SK-N-SH (cell line): Measurements from ENCODE around the gene CACNG5. TPM values are rescaled to one million over a fixed set of nuclear protein-coding genes. Genes with fewer than 3 reads are reported as not detected.

Experiments
- CTCF ChIA-PET: fragments of 300-600, 350-600 bp; formaldehyde crosslinking; extraction: SDS; loops from one replicate; lab custom pipeline; 2021; lab: Yijun Ruan, JAX
- POLR2A ChIA-PET: fragments of 350-600 bp; sonication (Branson Sonifier 250); formaldehyde crosslinking; extraction: SDS; loops from one replicate; lab custom pipeline; 2020; ENCODE audit warnings: antibody characterized with exemption, inconsistent platforms; lab: Yijun Ruan, JAX
- DNase-seq: peaks from one replicate; pipeline ENCODE4 v3.0.0; 2012
- H2AFZ ChIP-seq: fragments of 200-600 bp; sonication (generic); 2 replicates; pipeline ENCODE4 v1.8.1; 2016; ENCODE audit warnings: antibody characterized with exemption, mild to moderate bottlenecking, low read depth
- H3F3A ChIP-seq: fragments of 200-600 bp; sonication (generic); replicated peaks from 2 replicates; pipeline ENCODE3; 2016; ENCODE audit warnings: antibody characterized with exemption, mild to moderate bottlenecking; ENCODE audit not compliant: insufficient read depth
- H3K27ac ChIP-seq, 2 experiments: fragments of 200-500 bp in 1 of 2; fragments of 200-600 bp in 1 of 2; sonication (Bioruptor generic) in 1 of 2; sonication (generic), shearing (Covaris generic) in 1 of 2; 2 replicates each; pipeline versions ENCODE4 v1.5.1 to v1.6.1; 2014 to 2016; ENCODE audit warnings: low read depth in 2 of 2, inconsistent platforms in 1 of 2, low read length in 1 of 2, mild to moderate bottlenecking in 1 of 2, mixed read lengths in 1 of 2
- H3K27me3 ChIP-seq: fragments of 200-600 bp; sonication (generic), shearing (Covaris generic); 2 replicates; pipeline ENCODE4 v1.6.1; 2016; ENCODE audit warnings: mixed run types; ENCODE audit not compliant: insufficient read depth
- H3K36me3 ChIP-seq, 2 experiments: fragments of 200-500 bp in 1 of 2; fragments of 200-600 bp in 1 of 2; sonication (Bioruptor generic) in 1 of 2; sonication (generic) in 1 of 2; replicated peaks in 1 of 2; 2 replicates each; pipeline versions ENCODE3 to v1.5.1; 2014 to 2016; ENCODE audit warnings: low read length in 1 of 2, mild to moderate bottlenecking in 1 of 2; ENCODE audit not compliant: insufficient read depth in 2 of 2, control insufficient read depth in 1 of 2
- H3K4me1 ChIP-seq, 2 experiments: fragments of 200-500 bp in 1 of 2; fragments of 200-600 bp in 1 of 2; sonication (Bioruptor generic) in 1 of 2; sonication (generic), shearing (Covaris generic) in 1 of 2; 2 replicates each; pipeline versions ENCODE4 v1.5.1 to v1.6.1; 2014 to 2016; ENCODE audit warnings: low read depth in 1 of 2, low read length in 1 of 2, mixed run types in 1 of 2; ENCODE audit not compliant: insufficient read depth in 2 of 2, control insufficient read depth in 1 of 2
- H3K4me2 ChIP-seq: fragments of 200-600 bp; sonication (generic), shearing (Covaris generic); 2 replicates; pipeline ENCODE4 v1.6.1; 2017; ENCODE audit warnings: mixed run types
- H3K4me3 ChIP-seq, 2 experiments: fragments of 200-500 bp in 1 of 2; fragments of 200-600 bp in 1 of 2; sonication (Bioruptor generic) in 1 of 2; sonication (generic), shearing (Covaris generic) in 1 of 2; 2 replicates each; pipeline versions ENCODE4 v1.5.1 to v1.8.1; 2014 to 2016; ENCODE audit warnings: low read depth in 2 of 2, inconsistent platforms in 1 of 2, low read length in 1 of 2, mild to moderate bottlenecking in 1 of 2, mixed read lengths in 1 of 2, moderate library complexity in 1 of 2
- H3K79me2 ChIP-seq: fragments of 200-600 bp; sonication (generic); 2 replicates; pipeline ENCODE4 v1.8.1; 2017; ENCODE audit warnings: mild to moderate bottlenecking; ENCODE audit not compliant: insufficient read depth
- H3K9ac ChIP-seq: fragments of 200-600 bp; sonication (generic); 2 replicates; pipeline ENCODE4 v1.6.1; 2017; ENCODE audit warnings: mixed run types
- H3K9me2 ChIP-seq: fragments of 200-600 bp; sonication (generic); 2 replicates; pipeline ENCODE4 v1.6.1; 2017; ENCODE audit warnings: mixed run types
- H3K9me3 ChIP-seq: fragments of 200-600 bp; sonication (generic); 2 replicates; pipeline ENCODE4 v1.6.1; 2017; ENCODE audit warnings: mixed run types, mild to moderate bottlenecking, moderate library complexity
- H4K20me1 ChIP-seq: fragments of 200-600 bp; sonication (generic); 2 replicates; pipeline ENCODE4 v1.6.1; 2017; ENCODE audit warnings: mild to moderate bottlenecking, mixed run types; ENCODE audit not compliant: insufficient read depth
- CTCF ChIP-seq: fragments of 200-600 bp; sonication (generic); IDR thresholded peaks from 2 replicates; pipeline ENCODE4 v1.6.1; 2017; ENCODE audit warnings: antibody characterized with exemption, mild to moderate bottlenecking, moderate library complexity
- EZH2phosphoT487 ChIP-seq: fragments of 200-600 bp; sonication (generic); IDR thresholded peaks from 2 replicates; pipeline ENCODE4 v1.6.1; 2017; ENCODE audit warnings: low read depth, mixed run types, mild to moderate bottlenecking, antibody characterized with exemption, moderate library complexity, borderline replicate concordance
- FOXM1 ChIP-seq: IDR thresholded peaks from 2 replicates; pipeline ENCODE4 v1.4.0; 2012; ENCODE audit warnings: low read depth, mild to moderate bottlenecking
- MEF2A ChIP-seq: IDR thresholded peaks from 2 replicates; pipeline ENCODE4 v1.4.0; 2012; ENCODE audit warnings: low read depth, borderline replicate concordance
- NFIC ChIP-seq: IDR thresholded peaks from 2 replicates; pipeline ENCODE4 v1.4.0; 2012; ENCODE audit warnings: borderline replicate concordance
- NRF1 ChIP-seq: IDR thresholded peaks from 2 replicates; pipeline ENCODE4 v1.6.1; 2012; ENCODE audit warnings: low read depth, mild to moderate bottlenecking, low read length
- PBX3 ChIP-seq: IDR thresholded peaks from 2 replicates; pipeline ENCODE4; 2012
- POLR2AphosphoS5 ChIP-seq: IDR thresholded peaks from 2 replicates; pipeline ENCODE4 v1.6.1; 2012; ENCODE audit warnings: low read depth, low read length
- SIN3A ChIP-seq: IDR thresholded peaks from 2 replicates; pipeline ENCODE4 v1.6.1; 2012; ENCODE audit warnings: low read depth, mild to moderate bottlenecking, low read length, moderate library complexity, borderline replicate concordance
- WGBS: methylation state at CpG from one replicate; pipeline ENCODE4 v1.1.6; 2017; ENCODE audit warnings: low lambda C conversion rate; 5-methylcytosine and 5-hydroxymethylcytosine counted together
- polyA plus RNA-seq, 3 experiments: library from polyadenylated mRNA; depleted of rRNA; stranded (reverse); fragments of >200 nt; gene quantifications; 2 replicates each; pipeline ENCODE4 v1.2.3, GENCODE V29; 2012
- TF ChIP-seq, protein P1 (sequence below): IDR thresholded peaks from 2 replicates; pipeline ENCODE4 v1.6.1; 2012; ENCODE audit warnings: mild to moderate bottlenecking, low read depth, low read length, moderate library complexity

The CACNG5 gene
- polyA plus RNA-seq, 1 of the 3 experiments (the other 2 are of a cell fraction), result 0.10 TPM

DNA sequence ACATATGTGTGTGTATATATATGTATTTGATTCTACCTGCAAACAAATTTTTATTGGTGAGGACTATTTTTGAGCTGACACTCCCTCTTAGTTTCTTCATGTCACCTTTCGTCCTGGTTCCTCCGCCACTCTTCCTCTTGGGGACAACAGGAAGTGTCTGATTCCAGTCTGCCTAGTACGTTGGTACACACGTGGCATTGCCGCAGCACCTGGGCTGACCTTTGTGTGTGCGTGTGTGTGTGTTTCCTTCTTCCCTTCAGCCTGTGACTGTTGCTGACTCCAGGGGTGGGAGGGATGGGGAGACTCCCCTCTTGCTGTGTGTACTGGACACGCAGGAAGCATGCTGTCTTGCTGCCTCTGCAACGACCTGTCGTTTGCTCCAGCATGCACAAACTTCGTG, 29.4 kb upstream of the CACNG5 start:
- Histone ChIP-seq H4K20me1 (no peaks in the 10 kb centered on the region), H3K4me2 (no peak overlapping the region), H3F3A (peaks cover 22% of the 10 kb centered on the region), H3K4me3 (no peak overlapping the region), H3K27ac (no peak overlapping the region), H3K9ac (no peak overlapping the region), H3K27me3 (no peaks in the 10 kb centered on the region), H3K9me2 (no peaks in the 10 kb centered on the region), H3K9me3 (no peaks in the 10 kb centered on the region), H3K79me2 (no peaks in the 10 kb centered on the region), H2AFZ (no peak overlapping the region), H3K4me1 (peaks cover 0 to 13% of the 10 kb centered on the region in 2 experiments; a peak in 1 of 4 replicates), H3K36me3 (peaks cover 30 to 64% of the 10 kb centered on the region in 2 experiments)
- POLR2A ChIA-PET, result no interaction called here
- DNase-seq, result no peak
- 87% methylated on average over 10 of the region's 10 CpGs for WGBS
- TF ChIP-seq MEF2A (no peak), NFIC (no peak), FOXM1 (no peak), EZH2phosphoT487 (no peak), CTCF (no peak), SIN3A (no peak), PBX3 (no peak), NRF1 (no peak)
- TF ChIP-seq, protein P1, sequence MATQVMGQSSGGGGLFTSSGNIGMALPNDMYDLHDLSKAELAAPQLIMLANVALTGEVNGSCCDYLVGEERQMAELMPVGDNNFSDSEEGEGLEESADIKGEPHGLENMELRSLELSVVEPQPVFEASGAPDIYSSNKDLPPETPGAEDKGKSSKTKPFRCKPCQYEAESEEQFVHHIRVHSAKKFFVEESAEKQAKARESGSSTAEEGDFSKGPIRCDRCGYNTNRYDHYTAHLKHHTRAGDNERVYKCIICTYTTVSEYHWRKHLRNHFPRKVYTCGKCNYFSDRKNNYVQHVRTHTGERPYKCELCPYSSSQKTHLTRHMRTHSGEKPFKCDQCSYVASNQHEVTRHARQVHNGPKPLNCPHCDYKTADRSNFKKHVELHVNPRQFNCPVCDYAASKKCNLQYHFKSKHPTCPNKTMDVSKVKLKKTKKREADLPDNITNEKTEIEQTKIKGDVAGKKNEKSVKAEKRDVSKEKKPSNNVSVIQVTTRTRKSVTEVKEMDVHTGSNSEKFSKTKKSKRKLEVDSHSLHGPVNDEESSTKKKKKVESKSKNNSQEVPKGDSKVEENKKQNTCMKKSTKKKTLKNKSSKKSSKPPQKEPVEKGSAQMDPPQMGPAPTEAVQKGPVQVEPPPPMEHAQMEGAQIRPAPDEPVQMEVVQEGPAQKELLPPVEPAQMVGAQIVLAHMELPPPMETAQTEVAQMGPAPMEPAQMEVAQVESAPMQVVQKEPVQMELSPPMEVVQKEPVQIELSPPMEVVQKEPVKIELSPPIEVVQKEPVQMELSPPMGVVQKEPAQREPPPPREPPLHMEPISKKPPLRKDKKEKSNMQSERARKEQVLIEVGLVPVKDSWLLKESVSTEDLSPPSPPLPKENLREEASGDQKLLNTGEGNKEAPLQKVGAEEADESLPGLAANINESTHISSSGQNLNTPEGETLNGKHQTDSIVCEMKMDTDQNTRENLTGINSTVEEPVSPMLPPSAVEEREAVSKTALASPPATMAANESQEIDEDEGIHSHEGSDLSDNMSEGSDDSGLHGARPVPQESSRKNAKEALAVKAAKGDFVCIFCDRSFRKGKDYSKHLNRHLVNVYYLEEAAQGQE, result no peak
- CTCF ChIA-PET, result interaction anchor here (1.5 to 2.5 kb wide), 2 partner anchors 11 to 16 kb away, joined by 3 to 7 read pairs; no protein-coding TSS in a partner anchor

- Histone ChIP-seq H3K27ac (no peak overlapping the region), H3K9ac (no peak overlapping the region), H3K4me1 (peaks cover 0 to 13% of the 10 kb centered on the region in 2 experiments; a peak in 1 of 4 replicates), H3K36me3 (peaks cover 25 to 54% of the 10 kb centered on the region in 2 experiments), H3K4me3 (no peak overlapping the region), H3K9me3 (no peaks in the 10 kb centered on the region), H4K20me1 (no peaks in the 10 kb centered on the region), H3K79me2 (no peaks in the 10 kb centered on the region), H3K27me3 (no peaks in the 10 kb centered on the region), H3K4me2 (no peak overlapping the region), H3F3A (peaks cover 20% of the 10 kb centered on the region), H2AFZ (no peak overlapping the region), H3K9me2 (no peaks in the 10 kb centered on the region)
- TF ChIP-seq MEF2A, result no peak
- TF ChIP-seq POLR2AphosphoS5, result 0 out of 2 replicates have a peak, but pooled peaks have one; percentile 8
- DNase-seq, result no peak
- 97% methylated on average over 2 of the region's 10 CpGs for WGBS
- POLR2A ChIA-PET, result no interaction called here
- CTCF ChIA-PET, result interaction anchor here (2.5 kb wide), 1 partner anchor 9 kb away, joined by 7 read pairs; no protein-coding TSS in a partner anchor
Observed at GRCh38 chr17:66807182-66807581, 27.7 kb upstream of the CACNG5 start.
